ENCODE measurements around the gene HS3ST5.

Gene HS3ST5

DNA sequence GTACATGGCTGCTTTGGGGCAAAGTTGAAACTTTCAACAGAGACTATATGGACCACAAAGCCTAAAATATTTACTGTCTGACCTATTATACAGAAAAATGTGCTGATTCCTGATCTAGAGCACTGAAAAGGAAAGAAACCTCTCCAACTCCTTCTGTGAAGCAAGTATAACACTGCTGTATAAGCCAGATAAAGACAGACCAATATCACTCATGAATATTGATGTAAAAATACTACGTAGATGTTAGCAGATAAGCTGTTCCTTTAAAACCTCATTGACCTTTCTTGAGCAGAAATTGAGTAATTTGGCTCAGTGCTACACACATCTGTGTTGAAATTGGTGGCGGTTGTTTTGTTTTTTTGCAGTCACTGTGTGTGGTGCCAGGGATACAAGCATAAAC lies 302.0 kb downstream of the HS3ST5 start:
- H3K9me3 Mint-ChIP-seq: no peaks in the 10 kb centered on the region
- no peaks in the 10 kb centered on the region for H3K36me3 Mint-ChIP-seq (ENCODE audit: low read depth)
- H3K4me1 Mint-ChIP-seq: peaks cover 5% of the 10 kb centered on the region
- no peaks in the 10 kb centered on the region for H3K27me3 Mint-ChIP-seq (ENCODE audit: low read depth)
- no peak overlapping the region for H3K27ac Mint-ChIP-seq
- no peak for TF ChIP-seq CTCF (IDR thresholded peaks at IDR 0.05; ENCODE audit: unreplicated experiment in 3 of 3)
- no peak overlapping the region for H3K4me3 Mint-ChIP-seq

DNA sequence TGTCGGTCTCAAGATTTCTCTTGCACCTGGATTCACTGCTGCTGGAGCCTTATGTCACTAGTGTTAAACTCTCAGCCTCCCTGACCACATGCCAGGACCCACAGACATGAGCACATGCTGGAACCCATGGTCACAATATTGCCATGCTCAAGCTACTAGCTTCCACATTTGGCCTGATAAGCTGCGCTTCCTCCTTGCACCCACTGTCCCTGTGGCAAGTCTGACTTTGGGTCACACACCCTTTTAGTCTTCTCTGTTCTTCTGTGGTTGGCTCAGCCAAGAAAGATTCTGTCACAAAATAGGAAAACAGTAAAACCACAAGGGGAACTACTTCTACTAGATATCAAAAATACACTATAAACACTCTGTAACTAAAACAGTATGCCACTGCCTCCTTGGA lies 303.0 kb downstream of the HS3ST5 start:
- H3K4me3 Mint-ChIP-seq: no peak overlapping the region
- no peaks in the 10 kb centered on the region for H3K9me3 Mint-ChIP-seq
- H3K27ac Mint-ChIP-seq: no peak overlapping the region
- H3K36me3 Mint-ChIP-seq (ENCODE audit: low read depth): no peaks in the 10 kb centered on the region
- peaks cover 5% of the 10 kb centered on the region for H3K4me1 Mint-ChIP-seq
- no peaks in the 10 kb centered on the region for H3K27me3 Mint-ChIP-seq (ENCODE audit: low read depth)
- no peak for TF ChIP-seq CTCF (IDR thresholded peaks at IDR 0.05; ENCODE audit: unreplicated experiment in 3 of 3)

GRCh38 chr6:114033606-114034005 lies 309.2 kb downstream of the HS3ST5 start:
- H3K9me3 Mint-ChIP-seq: no peaks in the 10 kb centered on the region

GRCh38 chr6:114032721-114033120 lies 310.1 kb downstream of the HS3ST5 start:
- H3K4me3 Mint-ChIP-seq: no peak overlapping the region
- no peak for TF ChIP-seq CTCF (IDR thresholded peaks at IDR 0.05; ENCODE audit: unreplicated experiment in 3 of 3)
- no peak overlapping the region for H3K27ac Mint-ChIP-seq
- no peaks in the 10 kb centered on the region for H3K4me1 Mint-ChIP-seq
- H3K9me3 Mint-ChIP-seq: no peaks in the 10 kb centered on the region
- no peaks in the 10 kb centered on the region for H3K27me3 Mint-ChIP-seq (ENCODE audit: low read depth)
- no peaks in the 10 kb centered on the region for H3K36me3 Mint-ChIP-seq (ENCODE audit: low read depth)

More at GRCh38 chr6:114033606-114034005, 309.2 kb downstream of the HS3ST5 start:
- H3K36me3 Mint-ChIP-seq (ENCODE audit: low read depth): no peaks in the 10 kb centered on the region
- H3K27ac Mint-ChIP-seq: no peak overlapping the region
- TF ChIP-seq CTCF (IDR thresholded peaks at IDR 0.05; ENCODE audit: unreplicated experiment in 3 of 3): no peak
- H3K27me3 Mint-ChIP-seq (ENCODE audit: low read depth): no peaks in the 10 kb centered on the region
- H3K4me3 Mint-ChIP-seq: no peak overlapping the region
- no peaks in the 10 kb centered on the region for H3K4me1 Mint-ChIP-seq

DNA sequence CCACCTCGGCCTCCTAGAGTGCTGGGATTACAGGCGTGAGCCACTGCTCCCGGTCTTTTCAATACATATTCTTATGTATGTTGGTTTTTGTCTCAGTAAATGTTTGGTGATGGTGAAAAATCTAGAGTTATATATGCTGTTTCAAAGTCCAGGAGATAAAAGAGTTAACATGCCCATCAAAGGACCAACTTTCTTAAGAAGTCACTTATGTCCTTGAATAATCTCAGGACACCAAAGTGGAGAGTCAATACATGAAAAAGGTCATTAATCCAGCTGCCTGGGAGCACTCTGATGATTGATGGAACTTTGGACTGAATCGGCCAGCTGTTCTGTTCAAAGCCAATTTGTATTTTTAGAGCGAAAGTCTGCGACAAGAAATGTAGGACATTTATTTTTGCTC lies 312.1 kb downstream of the HS3ST5 start:
- H3K27ac Mint-ChIP-seq: no peak overlapping the region
- H3K9me3 Mint-ChIP-seq: no peaks in the 10 kb centered on the region
- no peaks in the 10 kb centered on the region for H3K27me3 Mint-ChIP-seq (ENCODE audit: low read depth)
- no peaks in the 10 kb centered on the region for H3K4me1 Mint-ChIP-seq
- no peak for TF ChIP-seq CTCF (IDR thresholded peaks at IDR 0.05; ENCODE audit: unreplicated experiment in 3 of 3)
- H3K4me3 Mint-ChIP-seq: no peak overlapping the region
- H3K36me3 Mint-ChIP-seq (ENCODE audit: low read depth): no peaks in the 10 kb centered on the region

GRCh38 chr6:114024746-114025145 lies 318.1 kb downstream of the HS3ST5 start:
- no peak overlapping the region for H3K27ac Mint-ChIP-seq
- no peaks in the 10 kb centered on the region for H3K4me1 Mint-ChIP-seq
- no peaks in the 10 kb centered on the region for H3K36me3 Mint-ChIP-seq (ENCODE audit: low read depth)
- peaks cover 5% of the 10 kb centered on the region for H3K27me3 Mint-ChIP-seq (ENCODE audit: low read depth)
- H3K9me3 Mint-ChIP-seq: no peaks in the 10 kb centered on the region
- no peak overlapping the region for H3K4me3 Mint-ChIP-seq
- TF ChIP-seq CTCF (IDR thresholded peaks at IDR 0.05; ENCODE audit: unreplicated experiment in 3 of 3): no peak

All from nephron (organoid).